ENCODE measurements around the gene WDR4. TPM values are rescaled to one million over a fixed set of nuclear protein-coding genes. Genes with fewer than 3 reads are reported as not detected.

WDR4 gene
- total and polyA plus RNA-seq, 2 donors = 5.3 to 11.8 TPM

GRCh38 chr21:42858957-42859890, 20.1 kb downstream of the WDR4 start:
- H3K27me3 ChIP-seq (ENCODE audit: control insufficient read depth in 2 of 2, insufficient read depth in 1 of 2, low read length in 1 of 2) = no peaks in the 10 kb centered on the region
- no peaks in the 10 kb centered on the region for H3K9me3 ChIP-seq (ENCODE audit: control insufficient read depth in 2 of 2, insufficient read depth in 1 of 2, low read length in 1 of 2)
- H3K4me3 ChIP-seq (ENCODE audit: low read length in 2 of 2) = no peak overlapping the region
- H3K27ac ChIP-seq (ENCODE audit: low read depth in 1 of 2, low read length in 1 of 2) = no peak overlapping the region
- no peaks in the 10 kb centered on the region for H3K4me1 ChIP-seq (ENCODE audit: control insufficient read depth in 2 of 2, insufficient read depth in 2 of 2, low read length in 2 of 2)
- DNase-seq (ENCODE audit: low read depth in 6 of 9, low spot score in 9 of 9) = no peak
- WGBS = 96% methylated on average over 34 of the region's 34 CpGs
- H3K36me3 ChIP-seq (ENCODE audit: control insufficient read depth in 2 of 2, insufficient read depth in 2 of 2, low read length in 1 of 2) = peaks cover 77 to 86% of the 10 kb centered on the region in 2 donors

- 85% methylated on average over 19 of the region's 19 CpGs for WGBS
- no peak overlapping the region for H3K4me3 ChIP-seq (ENCODE audit: low read length in 2 of 2)
- no peaks in the 10 kb centered on the region for H3K27me3 ChIP-seq (ENCODE audit: control insufficient read depth in 2 of 2, insufficient read depth in 1 of 2, low read length in 1 of 2)
- no peak overlapping the region for H3K27ac ChIP-seq (ENCODE audit: low read depth in 1 of 2, low read length in 1 of 2)
- H3K9me3 ChIP-seq (ENCODE audit: control insufficient read depth in 2 of 2, insufficient read depth in 1 of 2, low read length in 1 of 2) = no peaks in the 10 kb centered on the region
- H3K4me1 ChIP-seq (ENCODE audit: control insufficient read depth in 2 of 2, insufficient read depth in 2 of 2, low read length in 2 of 2) = no peaks in the 10 kb centered on the region
- DNase-seq (ENCODE audit: low read depth in 6 of 9, low spot score in 9 of 9) = no peak
- H3K36me3 ChIP-seq (ENCODE audit: control insufficient read depth in 2 of 2, insufficient read depth in 2 of 2, low read length in 1 of 2) = peaks cover 84 to 91% of the 10 kb centered on the region in 2 donors
These were observed 21.0 kb downstream of the WDR4 start for GRCh38 chr21:42858185-42858847.

- WGBS = 97% methylated on average over 11 of the region's 11 CpGs
- Histone ChIP-seq H3K4me3 (ENCODE audit: low read length in 2 of 2) (no peak overlapping the region), H3K27me3 (ENCODE audit: control insufficient read depth in 2 of 2, insufficient read depth in 1 of 2, low read length in 1 of 2) (no peaks in the 10 kb centered on the region), H3K36me3 (ENCODE audit: control insufficient read depth in 2 of 2, insufficient read depth in 2 of 2, low read length in 1 of 2) (peaks cover 82 to 89% of the 10 kb centered on the region in 2 donors), H3K27ac (ENCODE audit: low read depth in 1 of 2, low read length in 1 of 2) (no peak overlapping the region), H3K9me3 (ENCODE audit: control insufficient read depth in 2 of 2, insufficient read depth in 1 of 2, low read length in 1 of 2) (no peaks in the 10 kb centered on the region), H3K4me1 (ENCODE audit: control insufficient read depth in 2 of 2, insufficient read depth in 2 of 2, low read length in 2 of 2) (no peaks in the 10 kb centered on the region)
- DNase-seq (ENCODE audit: low read depth in 6 of 9, low spot score in 9 of 9) = no peak
These were observed 22.1 kb downstream of the WDR4 start for GRCh38 chr21:42857216-42857615.

- H3K27ac ChIP-seq (ENCODE audit: low read depth in 1 of 2, low read length in 1 of 2) = no peak overlapping the region
- H3K4me3 ChIP-seq (ENCODE audit: low read length in 2 of 2) = no peak overlapping the region
- DNase-seq (ENCODE audit: low read depth in 6 of 9, low spot score in 9 of 9) = no peak
These were observed 23.4 kb downstream of the WDR4 start for GRCh38 chr21:42855937-42856335.

GRCh38 chr21:42855171-42855936, 24.0 kb downstream of the WDR4 start:
- 96% methylated on average over 19 of the region's 19 CpGs for WGBS
- no peak for DNase-seq (ENCODE audit: low read depth in 6 of 9, low spot score in 9 of 9)
- Histone ChIP-seq H3K27ac (ENCODE audit: low read depth in 1 of 2, low read length in 1 of 2) (no peak overlapping the region), H3K4me1 (ENCODE audit: control insufficient read depth in 2 of 2, insufficient read depth in 2 of 2, low read length in 2 of 2) (no peaks in the 10 kb centered on the region), H3K27me3 (ENCODE audit: control insufficient read depth in 2 of 2, insufficient read depth in 1 of 2, low read length in 1 of 2) (no peaks in the 10 kb centered on the region), H3K9me3 (ENCODE audit: control insufficient read depth in 2 of 2, insufficient read depth in 1 of 2, low read length in 1 of 2) (no peaks in the 10 kb centered on the region), H3K4me3 (ENCODE audit: low read length in 2 of 2) (no peak overlapping the region), H3K36me3 (ENCODE audit: control insufficient read depth in 2 of 2, insufficient read depth in 2 of 2, low read length in 1 of 2) (peaks cover 85 to 94% of the 10 kb centered on the region in 2 donors)

More at GRCh38 chr21:42855937-42856335, 23.4 kb downstream of the WDR4 start:
- Histone ChIP-seq H3K9me3 (ENCODE audit: control insufficient read depth in 2 of 2, insufficient read depth in 1 of 2, low read length in 1 of 2) (no peaks in the 10 kb centered on the region), H3K4me1 (ENCODE audit: control insufficient read depth in 2 of 2, insufficient read depth in 2 of 2, low read length in 2 of 2) (no peaks in the 10 kb centered on the region), H3K36me3 (ENCODE audit: control insufficient read depth in 2 of 2, insufficient read depth in 2 of 2, low read length in 1 of 2) (peaks cover 85 to 92% of the 10 kb centered on the region in 2 donors), H3K27me3 (ENCODE audit: control insufficient read depth in 2 of 2, insufficient read depth in 1 of 2, low read length in 1 of 2) (no peaks in the 10 kb centered on the region)
- WGBS = 90% methylated on average over 18 of the region's 18 CpGs

- H3K4me3 ChIP-seq (ENCODE audit: low read length in 2 of 2) = no peak overlapping the region
- H3K27ac ChIP-seq (ENCODE audit: low read depth in 1 of 2, low read length in 1 of 2) = no peak overlapping the region
- DNase-seq (ENCODE audit: low read depth in 6 of 9, low spot score in 9 of 9) = no peak
- no peaks in the 10 kb centered on the region for H3K4me1 ChIP-seq (ENCODE audit: control insufficient read depth in 2 of 2, insufficient read depth in 2 of 2, low read length in 2 of 2)
- no peaks in the 10 kb centered on the region for H3K9me3 ChIP-seq (ENCODE audit: control insufficient read depth in 2 of 2, insufficient read depth in 1 of 2, low read length in 1 of 2)
- no peaks in the 10 kb centered on the region for H3K27me3 ChIP-seq (ENCODE audit: control insufficient read depth in 2 of 2, insufficient read depth in 1 of 2, low read length in 1 of 2)
- H3K36me3 ChIP-seq (ENCODE audit: control insufficient read depth in 2 of 2, insufficient read depth in 2 of 2, low read length in 1 of 2) = peaks cover 87 to 94% of the 10 kb centered on the region in 2 donors
- WGBS = 98% methylated on average over 28 of the region's 28 CpGs
These were observed 24.9 kb downstream of the WDR4 start for GRCh38 chr21:42854246-42855010.

GRCh38 chr21:42853621-42854020, 25.7 kb downstream of the WDR4 start:
- Histone ChIP-seq H3K27me3 (ENCODE audit: control insufficient read depth in 2 of 2, insufficient read depth in 1 of 2, low read length in 1 of 2) (no peaks in the 10 kb centered on the region), H3K27ac (ENCODE audit: low read depth in 1 of 2, low read length in 1 of 2) (no peak overlapping the region), H3K4me3 (ENCODE audit: low read length in 2 of 2) (no peak overlapping the region), H3K4me1 (ENCODE audit: control insufficient read depth in 2 of 2, insufficient read depth in 2 of 2, low read length in 2 of 2) (no peaks in the 10 kb centered on the region), H3K36me3 (ENCODE audit: control insufficient read depth in 2 of 2, insufficient read depth in 2 of 2, low read length in 1 of 2) (peaks cover 86 to 93% of the 10 kb centered on the region in 2 donors), H3K9me3 (ENCODE audit: control insufficient read depth in 2 of 2, insufficient read depth in 1 of 2, low read length in 1 of 2) (peaks cover 0 to 3% of the 10 kb centered on the region in 2 donors)
- no peak for DNase-seq (ENCODE audit: low read depth in 6 of 9, low spot score in 9 of 9)
- WGBS = 94% methylated on average over 20 of the region's 20 CpGs

- H3K27me3 ChIP-seq (ENCODE audit: control insufficient read depth in 2 of 2, insufficient read depth in 1 of 2, low read length in 1 of 2) = no peaks in the 10 kb centered on the region
- H3K27ac ChIP-seq (ENCODE audit: low read depth in 1 of 2, low read length in 1 of 2) = no peak overlapping the region
- H3K4me1 ChIP-seq (ENCODE audit: control insufficient read depth in 2 of 2, insufficient read depth in 2 of 2, low read length in 2 of 2) = no peaks in the 10 kb centered on the region
- peaks cover 84 to 87% of the 10 kb centered on the region in 2 donors for H3K36me3 ChIP-seq (ENCODE audit: control insufficient read depth in 2 of 2, insufficient read depth in 2 of 2, low read length in 1 of 2)
- no peak overlapping the region for H3K4me3 ChIP-seq (ENCODE audit: low read length in 2 of 2)
- peaks cover 0 to 3% of the 10 kb centered on the region in 2 donors for H3K9me3 ChIP-seq (ENCODE audit: control insufficient read depth in 2 of 2, insufficient read depth in 1 of 2, low read length in 1 of 2)
- no peak for DNase-seq (ENCODE audit: low read depth in 6 of 9, low spot score in 9 of 9)
- 98% methylated on average over 20 of the region's 20 CpGs for WGBS
These were observed 26.3 kb downstream of the WDR4 start for GRCh38 chr21:42852925-42853570.
